Peyer's patch (tissue), 4 donors: Measurements from ENCODE around the gene PGLYRP1. TPM values are rescaled to one million over a fixed set of nuclear protein-coding genes. Genes with fewer than 3 reads are reported as not detected.

ENCODE experiments used
- DNase-seq, 3 donors: peaks; one replicate each; pipeline ENCODE4 v3.0.0-alpha.2; 2017 to 2019
- H3K27ac ChIP-seq, 4 donors: fragments of 200-600 bp; sonication (generic); one replicate each; pipeline ENCODE4 v1.5.1; 2016 to 2019
- H3K27me3 ChIP-seq, 2 donors: fragments of 200-600 bp; sonication (generic); one replicate each; pipeline ENCODE4 v1.5.1; 2019
- H3K36me3 ChIP-seq, 3 donors: fragments of 200-600 bp; sonication (generic); one replicate each; pipeline ENCODE4 v1.5.1; 2016 to 2019
- H3K4me1 ChIP-seq, 4 donors: fragments of 200-600 bp; sonication (generic); one replicate each; pipeline ENCODE4 v1.5.1; 2016 to 2019
- H3K4me3 ChIP-seq, 4 donors: fragments of 200-600 bp; sonication (generic); 1 replicate in 3 of 4; 2 replicates in 1 of 4; pipeline ENCODE4 v1.5.1; 2016 to 2019; ENCODE audit warnings: mild to moderate bottlenecking in 1 of 4
- H3K9me3 ChIP-seq, 4 donors: fragments of 200-600 bp; sonication (generic); one replicate each; pipeline ENCODE4 v1.5.1; 2016 to 2019; ENCODE audit warnings: mild to moderate bottlenecking in 1 of 4
- POLR2A ChIP-seq, 2 donors: fragments of 450-650 bp; IDR thresholded peaks; one replicate each; pipeline ENCODE4 v1.5.1; 2017; ENCODE audit warnings: antibody characterized with exemption in 2 of 2, mild to moderate bottlenecking in 2 of 2, moderate library complexity in 2 of 2
- total RNA-seq, 4 donors: library from RNA; depleted of rRNA; stranded (reverse); fragments of >200 nt; gene quantifications; one replicate each; pipeline ENCODE4 v1.1.0, GENCODE V29; 2016
- TF ChIP-seq, protein P1 (sequence below), 6 experiments: fragments of 450-650 bp in 4 of 6; fragments of 200-600 bp in 2 of 6; sonication (generic) in 1 of 6; IDR thresholded peaks; one replicate each; pipeline ENCODE4 v1.5.1; 2017 to 2019; ENCODE audit warnings: antibody characterized with exemption in 6 of 6, mild to moderate bottlenecking in 3 of 6, moderate library complexity in 1 of 6

PGLYRP1 gene
- total RNA-seq, 4 donors from 2014 or later: not detected

- TF ChIP-seq, protein P1, sequence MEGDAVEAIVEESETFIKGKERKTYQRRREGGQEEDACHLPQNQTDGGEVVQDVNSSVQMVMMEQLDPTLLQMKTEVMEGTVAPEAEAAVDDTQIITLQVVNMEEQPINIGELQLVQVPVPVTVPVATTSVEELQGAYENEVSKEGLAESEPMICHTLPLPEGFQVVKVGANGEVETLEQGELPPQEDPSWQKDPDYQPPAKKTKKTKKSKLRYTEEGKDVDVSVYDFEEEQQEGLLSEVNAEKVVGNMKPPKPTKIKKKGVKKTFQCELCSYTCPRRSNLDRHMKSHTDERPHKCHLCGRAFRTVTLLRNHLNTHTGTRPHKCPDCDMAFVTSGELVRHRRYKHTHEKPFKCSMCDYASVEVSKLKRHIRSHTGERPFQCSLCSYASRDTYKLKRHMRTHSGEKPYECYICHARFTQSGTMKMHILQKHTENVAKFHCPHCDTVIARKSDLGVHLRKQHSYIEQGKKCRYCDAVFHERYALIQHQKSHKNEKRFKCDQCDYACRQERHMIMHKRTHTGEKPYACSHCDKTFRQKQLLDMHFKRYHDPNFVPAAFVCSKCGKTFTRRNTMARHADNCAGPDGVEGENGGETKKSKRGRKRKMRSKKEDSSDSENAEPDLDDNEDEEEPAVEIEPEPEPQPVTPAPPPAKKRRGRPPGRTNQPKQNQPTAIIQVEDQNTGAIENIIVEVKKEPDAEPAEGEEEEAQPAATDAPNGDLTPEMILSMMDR (IDR thresholded peaks at IDR 0.05): no peak
- TF ChIP-seq POLR2A (IDR thresholded peaks at IDR 0.05): no peak
- H3K4me1 ChIP-seq: no peaks in the 10 kb centered on the region
- H3K4me3 ChIP-seq: no peak overlapping the region
- peaks cover 0 to 11% of the 10 kb centered on the region in 2 donors for H3K27me3 ChIP-seq
- H3K27ac ChIP-seq: no peak overlapping the region
- DNase-seq: peak in 1 of 3 donors; percentile 45
- no peaks in the 10 kb centered on the region for H3K9me3 ChIP-seq
- no peaks in the 10 kb centered on the region for H3K36me3 ChIP-seq
These were observed 807 bp downstream of the PGLYRP1 start for GRCh38 chr19:46022061-46022430.

DNA sequence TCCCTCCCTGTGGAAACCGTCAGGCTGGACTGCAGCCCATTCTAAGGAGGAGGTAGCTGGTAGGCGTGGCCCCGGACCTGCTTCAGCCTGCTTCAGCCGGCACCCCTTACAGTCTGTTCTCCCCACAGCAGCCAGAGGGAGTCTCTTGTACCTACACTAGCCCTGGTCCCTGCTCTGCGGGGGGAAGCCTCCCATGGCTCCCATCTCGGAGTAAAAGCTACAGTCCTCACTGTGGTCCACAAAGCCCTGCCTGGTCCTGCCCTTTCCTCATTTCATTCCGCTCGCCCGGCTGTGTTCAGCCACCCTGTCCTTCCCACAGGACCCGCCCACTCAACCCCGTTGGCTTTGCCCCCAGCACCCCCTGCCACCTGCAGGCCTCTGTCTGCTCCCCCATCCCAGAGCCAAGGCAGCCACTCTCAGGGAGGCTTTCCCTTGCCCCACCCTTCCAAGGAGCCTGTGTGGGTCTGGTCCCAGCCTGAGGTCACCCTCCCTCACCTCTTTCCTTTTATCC, 1.3 kb downstream of the PGLYRP1 start:
- TF ChIP-seq, protein P1 (IDR thresholded peaks at IDR 0.05): peak in 1 of 6 experiments; percentile 9
- TF ChIP-seq POLR2A (IDR thresholded peaks at IDR 0.05): no peak
- Histone ChIP-seq H3K27ac (no peak overlapping the region), H3K4me1 (no peaks in the 10 kb centered on the region), H3K9me3 (no peaks in the 10 kb centered on the region), H3K36me3 (no peaks in the 10 kb centered on the region), H3K4me3 (no peak overlapping the region), H3K27me3 (peaks cover 0 to 11% of the 10 kb centered on the region in 2 donors)
- DNase-seq: no peak

DNA sequence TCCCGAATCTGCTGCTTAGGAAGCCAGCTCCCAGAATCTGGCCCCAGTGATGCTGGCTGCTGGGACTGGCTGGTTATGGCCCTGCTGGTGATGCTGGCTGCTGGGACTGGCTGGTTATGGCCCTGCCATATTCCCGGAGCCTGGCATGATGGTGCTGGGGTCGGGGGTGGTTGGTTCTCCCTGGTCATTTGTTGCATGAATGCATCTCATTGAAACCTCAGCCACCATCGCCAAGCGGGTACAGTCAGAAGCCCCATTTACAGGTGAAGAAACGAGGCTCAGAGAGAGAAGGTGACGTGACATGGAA, 2.1 kb downstream of the PGLYRP1 start:
- Histone ChIP-seq H3K36me3 (no peaks in the 10 kb centered on the region), H3K27ac (no peak overlapping the region), H3K27me3 (peaks cover 0 to 11% of the 10 kb centered on the region in 2 donors), H3K9me3 (no peaks in the 10 kb centered on the region), H3K4me3 (no peak overlapping the region), H3K4me1 (peaks cover 0 to 7% (median 4%) of the 10 kb centered on the region in 4 donors)
- no peak for DNase-seq
- TF ChIP-seq, protein P1 (IDR thresholded peaks at IDR 0.05): no peak
- TF ChIP-seq POLR2A (IDR thresholded peaks at IDR 0.05): no peak

- Histone ChIP-seq H3K27me3 (peaks cover 0 to 23% of the 10 kb centered on the region in 2 donors), H3K27ac (no peak overlapping the region), H3K9me3 (no peaks in the 10 kb centered on the region), H3K4me1 (peaks cover 0 to 21% (median 13%) of the 10 kb centered on the region in 4 donors), H3K4me3 (no peak overlapping the region), H3K36me3 (no peaks in the 10 kb centered on the region)
- DNase-seq: no peak
- TF ChIP-seq, protein P1 (IDR thresholded peaks at IDR 0.05): no peak
- no peak for TF ChIP-seq POLR2A (IDR thresholded peaks at IDR 0.05)
These were observed 3.6 kb downstream of the PGLYRP1 start for GRCh38 chr19:46019270-46019669.

GRCh38 chr19:46018729-46019251, 4.1 kb downstream of the PGLYRP1 start:
- Histone ChIP-seq H3K4me1 (peaks cover 0 to 21% (median 13%) of the 10 kb centered on the region in 4 donors), H3K27me3 (peaks cover 0 to 23% of the 10 kb centered on the region in 2 donors), H3K36me3 (no peaks in the 10 kb centered on the region), H3K9me3 (no peaks in the 10 kb centered on the region), H3K4me3 (no peak overlapping the region), H3K27ac (no peak overlapping the region)
- TF ChIP-seq, protein P1 (IDR thresholded peaks at IDR 0.05): no peak
- TF ChIP-seq POLR2A (IDR thresholded peaks at IDR 0.05): no peak
- no peak for DNase-seq
